Omental fat pad (tissue), 4 donors: ENCODE measurements around the gene PFDN5. TPM values are rescaled to one million over a fixed set of nuclear protein-coding genes. Genes with fewer than 3 reads are reported as not detected.

Experiments used
- ATAC-seq: fragments of 150-250 bp; one replicate; pipeline ENCODE4 v1.9.1; 2016; ENCODE audit warnings: mild to moderate bottlenecking, moderate library complexity; ENCODE audit not compliant: low FRiP score
- DNase-seq: peaks from one replicate; pipeline ENCODE4 v3.0.0-alpha.2; 2019; ENCODE audit warnings: low spot score
- CTCF ChIP-seq, 3 donors: fragments of 450-650 bp; IDR thresholded peaks; one replicate each; pipeline ENCODE4 v1.5.1; 2016 to 2017; ENCODE audit warnings: antibody characterized with exemption in 3 of 3, mild to moderate bottlenecking in 3 of 3, moderate library complexity in 2 of 3
- total RNA-seq, 4 donors: library from RNA; depleted of rRNA; stranded (reverse); fragments of >200 nt; gene quantifications; one replicate each; pipeline ENCODE4 v1.1.0, GENCODE V29; 2016

Gene PFDN5
- total RNA-seq, 4 donors from 2014 or later: 527 to 674 (median 592) TPM

DNA sequence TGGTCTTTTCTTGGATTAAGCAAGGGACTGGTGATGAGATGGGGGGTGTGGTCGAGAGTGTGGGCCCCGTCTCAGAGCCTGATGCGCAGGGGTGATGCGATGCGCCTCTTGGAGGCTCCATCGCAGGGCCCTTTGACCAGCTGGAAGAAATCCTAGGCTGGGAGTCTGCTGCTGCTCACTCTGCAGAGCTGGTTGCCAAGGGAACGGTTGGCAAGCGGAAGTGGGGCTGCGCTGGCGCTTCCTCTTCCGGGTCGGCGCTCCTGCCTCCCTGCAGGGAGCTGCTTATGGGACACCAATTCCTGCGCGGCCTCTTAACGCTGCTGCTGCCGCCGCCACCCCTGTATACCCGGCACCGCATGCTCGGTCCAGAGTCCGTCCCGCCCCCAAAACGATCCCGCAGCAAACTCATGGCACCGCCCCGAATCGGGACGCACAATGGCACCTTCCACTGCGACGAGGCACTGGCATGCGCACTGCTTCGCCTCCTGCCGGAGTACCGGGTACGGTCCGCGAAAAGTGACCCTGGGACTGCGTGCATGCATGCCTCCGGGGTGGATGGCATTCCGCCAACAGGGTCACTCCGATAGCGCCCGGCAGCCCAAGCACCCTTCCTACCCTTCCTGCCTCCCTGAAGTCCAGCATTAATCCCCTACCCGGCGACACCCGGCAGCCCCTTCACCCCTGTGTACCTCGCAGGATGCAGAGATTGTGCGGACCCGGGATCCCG is 4.3 kb downstream of the PFDN5 start, which contains the start of gene MYG1:
Gene MYG1 (plus strand): TSS at position 242 of the 727 bp plus-strand sequence. CDS start 43 bp downstream, at position 285.
- ATAC-seq (peak; percentile 54), DNase-seq (peak; percentile 36)
- no peak for TF ChIP-seq CTCF (IDR thresholded peaks at IDR 0.05)

- DNase-seq: no peak
- ATAC-seq: no peak
- no peak for TF ChIP-seq CTCF (IDR thresholded peaks at IDR 0.05)
These were observed 4.8 kb downstream of the PFDN5 start for GRCh38 chr12:53300187-53300586.

GRCh38 chr12:53302903-53303302 is 7.6 kb downstream of the PFDN5 start:
- no peak for TF ChIP-seq CTCF (IDR thresholded peaks at IDR 0.05)
- DNase-seq (no peak), ATAC-seq (no peak)

- TF ChIP-seq CTCF (IDR thresholded peaks at IDR 0.05): no peak
- DNase-seq: no peak
- no peak for ATAC-seq
These were observed 11.5 kb downstream of the PFDN5 start for GRCh38 chr12:53306826-53307225.

DNA sequence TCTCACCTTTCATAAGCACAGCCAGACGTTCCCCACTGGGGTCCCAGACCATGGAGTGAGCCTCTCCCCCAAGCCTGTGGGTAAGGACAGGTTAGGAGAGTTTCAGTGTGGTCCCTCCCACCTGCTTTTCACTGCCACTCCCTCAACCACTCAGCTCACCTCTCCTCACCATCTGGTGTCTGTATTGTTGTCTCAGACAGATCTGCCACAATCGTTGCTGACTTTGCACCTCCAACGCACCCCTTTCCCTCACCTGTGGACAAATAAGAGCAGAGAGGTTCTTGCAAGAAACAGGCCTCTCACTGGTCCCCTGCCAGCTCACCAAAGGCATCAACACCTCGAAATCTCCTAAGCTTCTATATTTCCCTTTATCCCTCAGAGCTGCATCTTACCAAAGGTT is 12.9 kb downstream of the PFDN5 start:
- no peak for TF ChIP-seq CTCF (IDR thresholded peaks at IDR 0.05)
- no peak for ATAC-seq
- DNase-seq: no peak

GRCh38 chr12:53313996-53314395 is 18.7 kb downstream of the PFDN5 start:
- no peak for ATAC-seq
- no peak for DNase-seq
- no peak for TF ChIP-seq CTCF (IDR thresholded peaks at IDR 0.05)
